ENCODE results near the gene POLR1A.

The POLR1A gene

GRCh38 chr2:86068136-86068588 lies 37.5 kb downstream of the POLR1A start:
- H3K4me3 ChIP-seq (ENCODE audit: low read length), result no peak overlapping the region

GRCh38 chr2:86066915-86067314 lies 38.8 kb downstream of the POLR1A start:
- no peak overlapping the region for H3K4me3 ChIP-seq (ENCODE audit: low read length)
- DNase-seq (ENCODE audit: low read depth, low spot score), result no peak

More at GRCh38 chr2:86068136-86068588, 37.5 kb downstream of the POLR1A start:
- DNase-seq (ENCODE audit: low read depth, low spot score), result peak; percentile 77

DNA sequence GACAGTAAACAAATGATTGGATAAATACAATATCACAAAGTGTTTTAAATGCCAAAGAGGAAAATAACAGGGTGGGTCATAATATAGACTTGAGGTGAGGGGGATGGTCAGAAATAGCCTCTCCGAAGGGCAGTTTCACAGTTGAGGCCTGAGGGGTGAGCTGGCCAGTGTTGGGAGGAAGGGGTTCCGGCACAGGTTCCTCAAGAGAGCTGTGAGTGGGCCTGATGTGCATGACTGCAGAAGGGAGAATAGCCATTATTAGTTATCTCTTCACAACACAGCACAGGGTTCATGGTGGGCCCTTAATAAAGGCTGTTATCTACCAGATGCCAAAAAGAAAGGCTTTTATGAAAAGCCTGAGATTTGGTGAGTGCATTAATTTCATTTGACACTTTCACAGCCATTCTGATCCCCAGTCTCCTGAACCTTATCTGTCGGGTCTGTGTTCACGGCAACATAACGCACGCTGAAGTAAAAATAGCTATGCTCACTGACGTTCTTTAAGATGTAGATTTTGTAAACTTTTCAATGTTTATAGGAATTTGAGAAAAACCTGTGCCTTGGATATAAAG lies 39.6 kb downstream of the POLR1A start:
- DNase-seq (ENCODE audit: low read depth, low spot score), result no peak
- H3K4me3 ChIP-seq (ENCODE audit: low read length), result no peak overlapping the region

DNA sequence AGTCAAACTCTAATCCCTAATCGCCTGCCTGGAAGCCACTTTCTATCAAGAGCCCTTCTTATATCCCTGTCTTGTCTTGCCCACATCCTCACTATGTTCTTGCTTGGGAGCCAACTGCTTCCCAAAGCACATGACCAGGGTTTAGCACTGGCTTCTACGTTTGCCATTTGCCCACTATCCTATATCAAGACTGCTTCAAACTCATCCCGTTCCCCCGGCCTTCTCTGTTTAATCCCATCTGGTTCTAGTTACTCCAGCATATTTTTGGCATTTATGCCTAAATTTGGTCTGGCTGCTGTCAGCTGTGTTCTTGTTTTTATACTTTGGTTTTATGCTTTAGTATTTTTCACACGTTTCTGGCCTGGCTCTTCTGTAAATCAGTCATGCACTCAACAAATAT lies 40.2 kb downstream of the POLR1A start:
- DNase-seq (ENCODE audit: low read depth, low spot score), result no peak
- no peak overlapping the region for H3K4me3 ChIP-seq (ENCODE audit: low read length)

- no peak for DNase-seq (ENCODE audit: low read depth, low spot score)
- no peak overlapping the region for H3K4me3 ChIP-seq (ENCODE audit: low read length)
These were observed 41.7 kb downstream of the POLR1A start for GRCh38 chr2:86064006-86064405.

GRCh38 chr2:86062043-86062442 lies 43.6 kb downstream of the POLR1A start:
- no peak overlapping the region for H3K4me3 ChIP-seq (ENCODE audit: low read length)
- no peak for DNase-seq (ENCODE audit: low read depth, low spot score)

DNA sequence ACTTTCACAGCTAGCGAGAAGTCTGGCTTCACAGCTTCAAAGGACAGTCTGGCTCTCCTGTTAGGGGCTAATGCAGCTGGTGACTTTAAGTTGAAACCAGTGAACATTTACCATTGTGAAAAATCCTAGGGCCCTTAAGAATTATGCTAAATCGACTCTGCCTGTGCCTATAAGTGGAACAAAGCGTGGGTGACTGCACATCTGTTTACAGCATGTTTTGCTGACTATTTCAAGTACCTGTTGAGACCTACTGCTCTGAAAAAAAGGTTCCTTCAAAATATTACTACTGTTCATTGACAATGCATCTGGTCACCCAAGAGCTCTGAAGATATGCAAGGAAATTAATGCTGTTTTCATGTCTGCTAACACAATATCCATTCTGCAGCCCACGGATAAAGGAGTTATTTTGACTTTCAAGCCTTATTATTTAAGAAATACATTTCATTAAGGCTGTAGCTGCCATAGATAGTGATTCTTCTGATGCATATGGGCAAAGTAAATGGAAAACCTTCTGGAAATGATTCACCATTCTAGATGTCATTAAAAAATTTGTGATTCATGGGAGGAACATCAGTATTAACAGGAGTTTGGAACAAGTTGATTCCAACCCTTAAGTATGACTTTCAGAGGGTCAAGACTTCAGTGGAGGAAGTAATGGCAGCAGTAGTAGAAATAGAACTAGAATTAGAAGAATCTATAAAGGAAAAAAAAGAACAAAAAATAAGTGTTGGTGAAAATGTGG lies 48.9 kb downstream of the POLR1A start:
- no peak for DNase-seq (ENCODE audit: low read depth, low spot score)
- no peak overlapping the region for H3K4me3 ChIP-seq (ENCODE audit: low read length)

DNA sequence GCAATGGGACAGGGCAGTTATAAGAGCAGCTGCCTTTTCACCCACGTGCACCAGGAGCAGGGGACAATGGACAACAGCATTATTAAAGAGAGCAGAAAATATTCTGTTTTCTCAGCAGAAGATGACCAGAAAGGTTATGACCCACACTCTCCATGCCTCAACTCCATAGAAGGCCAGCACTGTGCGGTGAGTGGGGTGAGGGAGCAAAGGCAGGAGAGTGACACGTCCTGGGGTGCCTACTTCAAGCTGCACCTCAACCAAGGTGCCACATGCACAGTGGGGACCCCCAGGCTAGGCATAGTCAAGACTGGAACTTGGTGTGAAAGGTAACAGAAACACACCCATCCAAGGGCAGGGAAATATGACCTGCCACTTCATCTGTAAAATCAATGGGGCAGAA lies 50.4 kb downstream of the POLR1A start:
- no peak for DNase-seq (ENCODE audit: low read depth, low spot score)
- no peak overlapping the region for H3K4me3 ChIP-seq (ENCODE audit: low read length)

- no peak overlapping the region for H3K4me3 ChIP-seq (ENCODE audit: low read length)
- no peak for DNase-seq (ENCODE audit: low read depth, low spot score)
These were observed 51.1 kb downstream of the POLR1A start for GRCh38 chr2:86054535-86055082.

GRCh38 chr2:86053166-86053565 lies 52.5 kb downstream of the POLR1A start:
- no peak for DNase-seq (ENCODE audit: low read depth, low spot score)

DNA sequence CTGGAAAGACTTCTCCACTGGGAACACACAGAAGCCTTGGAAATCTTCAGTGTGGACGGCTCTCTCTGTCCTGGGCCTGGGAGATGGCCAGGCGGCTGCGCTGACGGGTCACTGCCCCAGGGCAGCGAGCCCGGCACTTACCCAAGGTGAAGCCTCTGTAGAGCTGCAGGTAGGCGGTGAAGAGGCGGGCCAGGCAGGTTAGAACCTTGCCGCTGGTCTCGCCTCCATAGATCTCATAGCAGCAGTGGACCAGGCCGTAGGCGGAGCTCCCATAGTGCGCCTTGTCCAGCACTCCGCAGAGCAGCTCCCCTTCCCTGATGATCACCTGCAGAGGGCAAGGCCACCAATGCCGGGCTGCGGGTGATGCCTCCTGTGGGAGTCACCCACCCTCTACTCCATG lies 53.0 kb downstream of the POLR1A start:
- no peak for DNase-seq (ENCODE audit: low read depth, low spot score)
- H3K4me3 ChIP-seq (ENCODE audit: low read length), result no peak overlapping the region

More at GRCh38 chr2:86053166-86053565, 52.5 kb downstream of the POLR1A start:
- no peak overlapping the region for H3K4me3 ChIP-seq (ENCODE audit: low read length)

- no peak for DNase-seq (ENCODE audit: low read depth, low spot score)
- H3K4me3 ChIP-seq (ENCODE audit: low read length), result no peak overlapping the region
These were observed 53.4 kb downstream of the POLR1A start for GRCh38 chr2:86052265-86052664.

GRCh38 chr2:86050301-86050700 lies 55.4 kb downstream of the POLR1A start:
- DNase-seq (ENCODE audit: low read depth, low spot score), result no peak

GRCh38 chr2:86049529-86049928 lies 56.2 kb downstream of the POLR1A start:
- no peak overlapping the region for H3K4me3 ChIP-seq (ENCODE audit: low read length)
- DNase-seq (ENCODE audit: low read depth, low spot score), result no peak

More at GRCh38 chr2:86050301-86050700, 55.4 kb downstream of the POLR1A start:
- no peak overlapping the region for H3K4me3 ChIP-seq (ENCODE audit: low read length)

- no peak for DNase-seq (ENCODE audit: low read depth, low spot score)
- no peak overlapping the region for H3K4me3 ChIP-seq (ENCODE audit: low read length)
These were observed 56.8 kb downstream of the POLR1A start for GRCh38 chr2:86048888-86049287.

- no peak for DNase-seq (ENCODE audit: low read depth, low spot score)
- no peak overlapping the region for H3K4me3 ChIP-seq (ENCODE audit: low read length)
These were observed 57.3 kb downstream of the POLR1A start for GRCh38 chr2:86048383-86048701.

- H3K4me3 ChIP-seq (ENCODE audit: low read length), result no peak overlapping the region
- no peak for DNase-seq (ENCODE audit: low read depth, low spot score)
These were observed 57.9 kb downstream of the POLR1A start for GRCh38 chr2:86047575-86048382.

DNA sequence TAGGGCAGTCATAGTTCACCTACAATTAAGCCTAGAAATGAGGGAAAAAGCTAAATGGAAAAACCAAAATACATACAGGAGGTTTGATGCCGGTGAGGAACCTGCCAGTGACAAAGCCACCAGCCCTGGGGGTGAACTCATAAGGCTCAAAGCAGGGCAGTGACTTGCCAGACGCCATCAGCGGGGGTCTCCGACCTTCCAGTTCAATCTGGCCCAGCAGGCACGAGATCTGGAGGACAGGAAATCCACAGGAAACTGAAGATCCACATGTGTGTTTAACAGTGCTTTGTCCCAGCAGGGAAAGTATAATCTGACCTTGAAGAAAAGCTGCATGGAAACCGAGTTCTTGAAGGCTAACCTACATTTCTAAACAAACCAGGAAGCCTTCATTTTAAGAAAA lies 60.1 kb downstream of the POLR1A start:
- no peak for DNase-seq (ENCODE audit: low read depth, low spot score)
- no peak overlapping the region for H3K4me3 ChIP-seq (ENCODE audit: low read length)

- H3K4me3 ChIP-seq (ENCODE audit: low read length), result no peak overlapping the region
- DNase-seq (ENCODE audit: low read depth, low spot score), result no peak
These were observed 61.1 kb downstream of the POLR1A start for GRCh38 chr2:86044614-86045013.

DNA sequence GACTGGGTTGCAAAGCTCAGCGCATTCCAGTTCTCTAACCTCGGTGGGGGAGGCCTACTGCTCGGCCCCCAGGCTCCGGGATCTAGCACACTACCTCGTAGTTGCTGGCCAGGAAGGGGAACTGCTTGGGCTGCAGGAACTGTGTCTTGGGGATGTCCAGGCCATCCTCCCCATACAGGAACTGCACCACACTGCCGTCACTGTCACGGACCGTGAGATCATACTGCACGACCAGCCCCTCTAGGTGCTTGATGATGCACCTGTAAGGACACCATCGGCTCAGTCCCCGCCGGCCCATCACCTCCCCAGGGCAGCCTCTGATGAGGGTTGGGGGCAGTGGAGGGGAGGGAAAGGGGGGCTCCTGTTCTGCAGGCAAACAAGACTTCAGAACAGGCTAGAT lies 61.6 kb downstream of the POLR1A start:
- DNase-seq (ENCODE audit: low read depth, low spot score), result no peak
- H3K4me3 ChIP-seq (ENCODE audit: low read length), result no peak overlapping the region
